ENCODE results near the gene EGLN3. TPM values are rescaled to one million over a fixed set of nuclear protein-coding genes. Genes with fewer than 3 reads are reported as not detected.

The EGLN3 gene
- total RNA-seq, 1 experiment from 2014 or later = 9.5 TPM

- peaks cover 6% of the 10 kb centered on the region for H3K4me1 Mint-ChIP-seq (ENCODE audit: low read depth, unreplicated experiment)
- ChIA-PET CTCF (no interaction called here), POLR2A (no interaction called here)
These were observed 25.6 kb downstream of the EGLN3 start for GRCh38 chr14:33925235-33925634.

GRCh38 chr14:33924566-33925100 is 26.2 kb downstream of the EGLN3 start:
- peaks cover 1% of the 10 kb centered on the region for H3K36me3 Mint-ChIP-seq (ENCODE audit: insufficient read depth, unreplicated experiment)
- H3K27ac Mint-ChIP-seq (ENCODE audit: unreplicated experiment) = no peak overlapping the region
- H3K4me3 Mint-ChIP-seq (ENCODE audit: unreplicated experiment) = no peak overlapping the region
- no peak for DNase-seq
- H3K27me3 Mint-ChIP-seq (ENCODE audit: insufficient read depth, unreplicated experiment) = no peaks in the 10 kb centered on the region
- POLR2A ChIA-PET = no interaction called here
- H3K9me3 ChIP-seq = no peaks in the 10 kb centered on the region
- CTCF ChIA-PET = interaction anchor here (0.6 to 0.7 kb wide), 2 partner anchors 34 to 74 kb away, joined by 3 to 7 read pairs; no protein-coding TSS in a partner anchor
- H3K4me1 Mint-ChIP-seq (ENCODE audit: low read depth, unreplicated experiment) = peaks cover 1% of the 10 kb centered on the region
- TF ChIP-seq, protein P1, sequence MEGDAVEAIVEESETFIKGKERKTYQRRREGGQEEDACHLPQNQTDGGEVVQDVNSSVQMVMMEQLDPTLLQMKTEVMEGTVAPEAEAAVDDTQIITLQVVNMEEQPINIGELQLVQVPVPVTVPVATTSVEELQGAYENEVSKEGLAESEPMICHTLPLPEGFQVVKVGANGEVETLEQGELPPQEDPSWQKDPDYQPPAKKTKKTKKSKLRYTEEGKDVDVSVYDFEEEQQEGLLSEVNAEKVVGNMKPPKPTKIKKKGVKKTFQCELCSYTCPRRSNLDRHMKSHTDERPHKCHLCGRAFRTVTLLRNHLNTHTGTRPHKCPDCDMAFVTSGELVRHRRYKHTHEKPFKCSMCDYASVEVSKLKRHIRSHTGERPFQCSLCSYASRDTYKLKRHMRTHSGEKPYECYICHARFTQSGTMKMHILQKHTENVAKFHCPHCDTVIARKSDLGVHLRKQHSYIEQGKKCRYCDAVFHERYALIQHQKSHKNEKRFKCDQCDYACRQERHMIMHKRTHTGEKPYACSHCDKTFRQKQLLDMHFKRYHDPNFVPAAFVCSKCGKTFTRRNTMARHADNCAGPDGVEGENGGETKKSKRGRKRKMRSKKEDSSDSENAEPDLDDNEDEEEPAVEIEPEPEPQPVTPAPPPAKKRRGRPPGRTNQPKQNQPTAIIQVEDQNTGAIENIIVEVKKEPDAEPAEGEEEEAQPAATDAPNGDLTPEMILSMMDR (IDR thresholded peaks at IDR 0.05; ENCODE audit: insufficient read depth in 1 of 2, low read depth in 1 of 2, low read length in 1 of 2, severe bottlenecking in 1 of 2, unreplicated experiment in 1 of 2) = no peak
- no peak overlapping the region for H3K4me3 ChIP-seq (ENCODE audit: low read depth, low read length)
- H3K4me1 ChIP-seq = peaks cover 9% of the 10 kb centered on the region
- BruUV-seq (replicated peaks) = no TSS peak
- intact Hi-C loops (cut with micrococcal nuclease; ENCODE audit: unreplicated experiment) = no loop called here
- H3K27me3 ChIP-seq (replicated peaks; ENCODE audit: control insufficient read depth, insufficient read depth, low read length) = no peaks in the 10 kb centered on the region
- no peaks in the 10 kb centered on the region for H3K9me3 Mint-ChIP-seq (ENCODE audit: unreplicated experiment)
- H3K36me3 ChIP-seq (ENCODE audit: control insufficient read depth, insufficient read depth, low read length) = no peaks in the 10 kb centered on the region

More at GRCh38 chr14:33925235-33925634, 25.6 kb downstream of the EGLN3 start:
- H3K4me3 ChIP-seq (ENCODE audit: low read depth, low read length) = no peak overlapping the region
- TF ChIP-seq, protein P1 (IDR thresholded peaks at IDR 0.05; ENCODE audit: insufficient read depth in 1 of 2, low read depth in 1 of 2, low read length in 1 of 2, severe bottlenecking in 1 of 2, unreplicated experiment in 1 of 2) = no peak
- no peaks in the 10 kb centered on the region for H3K36me3 ChIP-seq (ENCODE audit: control insufficient read depth, insufficient read depth, low read length)
- H3K27me3 ChIP-seq (replicated peaks; ENCODE audit: control insufficient read depth, insufficient read depth, low read length) = no peaks in the 10 kb centered on the region
- Mint-ChIP-seq H3K4me3 (ENCODE audit: unreplicated experiment) (no peak overlapping the region), H3K27ac (ENCODE audit: unreplicated experiment) (no peak overlapping the region), H3K9me3 (ENCODE audit: unreplicated experiment) (no peaks in the 10 kb centered on the region), H3K36me3 (ENCODE audit: insufficient read depth, unreplicated experiment) (peaks cover 6% of the 10 kb centered on the region), H3K27me3 (ENCODE audit: insufficient read depth, unreplicated experiment) (no peaks in the 10 kb centered on the region)
- intact Hi-C loops (cut with micrococcal nuclease; ENCODE audit: unreplicated experiment) = no loop called here
- peaks cover 9% of the 10 kb centered on the region for H3K4me1 ChIP-seq
- DNase-seq = no peak
- BruUV-seq (replicated peaks) = no TSS peak
- H3K9me3 ChIP-seq = no peaks in the 10 kb centered on the region

DNA sequence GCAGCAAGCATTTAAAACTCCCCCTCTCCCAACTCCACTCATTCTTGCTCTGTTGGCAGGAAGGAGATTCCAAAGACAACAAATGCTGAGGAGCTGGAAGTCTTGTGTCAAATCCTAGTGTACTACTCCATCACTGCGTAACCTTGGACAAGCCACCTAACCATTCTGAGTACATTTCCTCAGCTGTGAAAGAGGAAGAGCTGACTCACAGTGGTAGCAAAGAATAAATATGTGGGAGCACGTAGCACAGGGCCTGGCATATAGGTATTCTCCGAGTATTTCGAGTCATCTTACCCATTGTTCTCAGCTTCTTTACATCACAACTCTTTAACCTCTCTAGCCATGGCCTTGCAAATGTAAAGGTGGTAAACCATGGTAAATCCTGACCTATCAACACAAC is 28.7 kb downstream of the EGLN3 start:
- Mint-ChIP-seq H3K36me3 (ENCODE audit: insufficient read depth, unreplicated experiment) (no peaks in the 10 kb centered on the region), H3K27ac (ENCODE audit: unreplicated experiment) (no peak overlapping the region), H3K27me3 (ENCODE audit: insufficient read depth, unreplicated experiment) (no peaks in the 10 kb centered on the region), H3K4me1 (ENCODE audit: low read depth, unreplicated experiment) (no peaks in the 10 kb centered on the region), H3K4me3 (ENCODE audit: unreplicated experiment) (no peak overlapping the region), H3K9me3 (ENCODE audit: unreplicated experiment) (no peaks in the 10 kb centered on the region)
- CTCF ChIA-PET = no interaction called here
- no peaks in the 10 kb centered on the region for H3K4me1 ChIP-seq
- no peak overlapping the region for H3K4me3 ChIP-seq (ENCODE audit: low read depth, low read length)
- no peaks in the 10 kb centered on the region for H3K27me3 ChIP-seq (replicated peaks; ENCODE audit: control insufficient read depth, insufficient read depth, low read length)
- intact Hi-C loops (cut with micrococcal nuclease; ENCODE audit: unreplicated experiment) = no loop called here
- TF ChIP-seq, protein P1 (IDR thresholded peaks at IDR 0.05; ENCODE audit: insufficient read depth in 1 of 2, low read depth in 1 of 2, low read length in 1 of 2, severe bottlenecking in 1 of 2, unreplicated experiment in 1 of 2) = no peak
- H3K9me3 ChIP-seq = no peaks in the 10 kb centered on the region
- BruUV-seq (replicated peaks) = no TSS peak
- no peak for DNase-seq
- POLR2A ChIA-PET = no interaction called here
- no peaks in the 10 kb centered on the region for H3K36me3 ChIP-seq (ENCODE audit: control insufficient read depth, insufficient read depth, low read length)

Measured in Caco-2 (cell line).